Esophagus squamous epithelium (tissue), 5 donors: ENCODE data around the gene COX4I1. TPM values are rescaled to one million over a fixed set of nuclear protein-coding genes. Genes with fewer than 3 reads are reported as not detected.
"Not testable (repeated sequence)": the region's sequence is repeated elsewhere in the genome, so short reads cannot be mapped to it uniquely, and the experiment has no call there.

Experiments used
- DNase-seq: peaks from one replicate; lab custom pipeline; 2025; lab: John Stamatoyannopoulos, UW
- H3K27ac ChIP-seq, 4 donors: fragments of 200-600 bp; sonication (generic); one replicate each; pipeline ENCODE4 v1.5.1; 2016 to 2019; ENCODE audit warnings: mild to moderate bottlenecking in 1 of 4
- H3K27me3 ChIP-seq, 4 donors: fragments of 200-600 bp; sonication (generic); 1 replicate in 3 of 4; 2 replicates in 1 of 4; pipeline versions ENCODE4 v1.5.1 to v1.6.0; 2017 to 2021; ENCODE audit warnings: antibody characterized with exemption in 1 of 4
- H3K36me3 ChIP-seq, 3 donors: fragments of 200-600 bp; sonication (generic); one replicate each; pipeline ENCODE4 v1.5.1; 2016 to 2019
- H3K4me1 ChIP-seq, 3 donors: fragments of 200-600 bp; sonication (generic); one replicate each; pipeline ENCODE4 v1.5.1; 2017 to 2019
- H3K4me3 ChIP-seq, 4 donors: fragments of 200-600 bp; sonication (generic); 1 replicate in 3 of 4; 2 replicates in 1 of 4; pipeline ENCODE4 v1.5.1; 2016 to 2019; ENCODE audit warnings: mild to moderate bottlenecking in 2 of 4, moderate library complexity in 1 of 4
- H3K9me3 ChIP-seq, 3 donors: fragments of 200-600 bp; sonication (generic); one replicate each; pipeline ENCODE4 v1.5.1; 2016 to 2019
- POLR2A ChIP-seq, 4 donors: fragments of 450-650 bp; IDR thresholded peaks; one replicate each; pipeline ENCODE4 v1.6.1; 2017; ENCODE audit warnings: antibody characterized with exemption in 4 of 4, mild to moderate bottlenecking in 4 of 4, moderate library complexity in 3 of 4
- WGBS, 2 donors: methylation state at CpG; one replicate each; pipeline ENCODE4 v1.1.5; 2018; 5-methylcytosine and 5-hydroxymethylcytosine counted together
- intact Hi-C: fragments of 100-400 bp; cut with DNase I; formaldehyde crosslinking; loops from one replicate; pipeline ENCODE4 v1.15.0; 2022
- total RNA-seq, 4 donors: library from RNA; depleted of rRNA; stranded (reverse); fragments of >200 nt; gene quantifications; one replicate each; pipeline ENCODE4 v1.1.0, GENCODE V29; 2016
- TF ChIP-seq, protein P1 (sequence below), 6 experiments: fragments of 450-650 bp in 4 of 6; fragments of 200-600 bp in 2 of 6; sonication (generic) in 2 of 6; IDR thresholded peaks; one replicate each; pipeline ENCODE4 v1.5.1; 2016 to 2019; ENCODE audit warnings: antibody characterized with exemption in 6 of 6, mild to moderate bottlenecking in 4 of 6, moderate library complexity in 4 of 6
- donor health status: DM: yes; HTN: yes; CAD: no.

COX4I1 gene
- total RNA-seq, 4 donors from 2014 or later, result 497 to 580 (median 549) TPM

DNA sequence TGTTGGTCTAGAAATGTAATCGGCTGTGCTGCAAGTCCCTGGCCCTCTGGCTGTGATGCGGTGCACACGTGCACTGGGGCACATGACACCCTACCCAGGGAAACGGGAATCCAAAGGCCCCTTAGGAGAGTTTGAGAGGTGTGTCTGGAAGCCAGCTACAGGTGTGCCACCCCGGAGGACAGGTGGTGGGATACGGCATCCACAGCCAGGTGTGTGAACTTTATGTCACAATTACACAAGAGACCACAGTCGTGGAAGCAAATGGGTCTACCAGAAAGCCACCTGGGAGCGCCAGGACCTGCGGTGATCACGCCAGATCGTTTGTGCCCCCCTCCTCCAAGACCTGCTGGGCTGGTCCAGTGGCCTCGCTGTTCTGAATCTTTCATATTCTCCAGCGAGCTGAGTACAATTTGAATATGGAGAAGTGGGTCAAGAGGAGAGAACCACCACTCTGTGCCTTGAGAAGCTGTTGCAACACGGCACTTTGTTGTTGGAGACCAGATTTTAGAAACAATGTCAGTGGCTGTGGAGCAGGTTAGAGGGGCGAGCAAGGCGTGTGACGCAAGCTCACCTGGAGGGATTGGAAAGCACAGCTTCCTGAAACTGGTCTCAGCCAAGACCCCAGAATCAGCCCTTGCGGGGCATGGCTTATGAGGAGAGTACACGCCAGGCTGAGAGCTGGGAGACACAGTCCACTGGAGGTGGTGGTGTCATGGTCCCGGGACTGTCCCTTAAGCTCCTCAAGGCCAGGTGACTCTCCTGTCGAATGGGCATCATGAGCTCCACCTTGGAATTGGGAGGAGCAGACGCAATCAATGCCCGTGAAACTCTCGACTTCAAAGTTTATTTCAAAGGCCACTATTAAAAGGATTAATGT lies 37.4 kb downstream of the COX4I1 start:
- Histone ChIP-seq H3K27me3 (peaks cover 0 to 80% (median 0%) of the 10 kb centered on the region in 4 donors), H3K4me3 (no peak overlapping the region), H3K36me3 (no peaks in the 10 kb centered on the region), H3K27ac (no peak overlapping the region), H3K4me1 (no peaks in the 10 kb centered on the region), H3K9me3 (no peaks in the 10 kb centered on the region)
- intact Hi-C loops, result no loop called here
- no peak for TF ChIP-seq POLR2A (IDR thresholded peaks at IDR 0.05)
- TF ChIP-seq, protein P1, sequence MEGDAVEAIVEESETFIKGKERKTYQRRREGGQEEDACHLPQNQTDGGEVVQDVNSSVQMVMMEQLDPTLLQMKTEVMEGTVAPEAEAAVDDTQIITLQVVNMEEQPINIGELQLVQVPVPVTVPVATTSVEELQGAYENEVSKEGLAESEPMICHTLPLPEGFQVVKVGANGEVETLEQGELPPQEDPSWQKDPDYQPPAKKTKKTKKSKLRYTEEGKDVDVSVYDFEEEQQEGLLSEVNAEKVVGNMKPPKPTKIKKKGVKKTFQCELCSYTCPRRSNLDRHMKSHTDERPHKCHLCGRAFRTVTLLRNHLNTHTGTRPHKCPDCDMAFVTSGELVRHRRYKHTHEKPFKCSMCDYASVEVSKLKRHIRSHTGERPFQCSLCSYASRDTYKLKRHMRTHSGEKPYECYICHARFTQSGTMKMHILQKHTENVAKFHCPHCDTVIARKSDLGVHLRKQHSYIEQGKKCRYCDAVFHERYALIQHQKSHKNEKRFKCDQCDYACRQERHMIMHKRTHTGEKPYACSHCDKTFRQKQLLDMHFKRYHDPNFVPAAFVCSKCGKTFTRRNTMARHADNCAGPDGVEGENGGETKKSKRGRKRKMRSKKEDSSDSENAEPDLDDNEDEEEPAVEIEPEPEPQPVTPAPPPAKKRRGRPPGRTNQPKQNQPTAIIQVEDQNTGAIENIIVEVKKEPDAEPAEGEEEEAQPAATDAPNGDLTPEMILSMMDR (IDR thresholded peaks at IDR 0.05), result no peak
- no peak for DNase-seq
- 66 to 68% methylated on average over 16 to 17 of the region's 24 CpGs for WGBS, 2 donors

DNA sequence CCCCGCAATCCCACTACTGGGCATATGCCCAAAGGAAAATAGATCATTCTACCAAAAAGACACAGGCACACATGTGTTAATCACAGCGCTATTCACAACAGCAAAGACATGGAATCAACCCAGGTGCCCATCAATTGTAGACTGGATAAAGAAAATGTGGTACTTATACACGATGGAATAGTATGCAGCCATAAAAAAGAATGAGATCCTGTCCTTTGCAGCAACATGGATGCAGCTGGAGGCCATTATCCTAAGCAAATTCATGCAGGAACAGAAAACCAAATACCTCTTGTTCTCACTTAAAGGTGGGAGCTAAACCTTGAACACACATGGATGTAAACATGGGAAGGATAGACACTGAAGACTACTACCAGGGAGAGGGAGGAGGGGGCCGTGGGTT lies 38.2 kb downstream of the COX4I1 start:
- H3K4me1 ChIP-seq, intact Hi-C loops, H3K9me3 ChIP-seq, H3K27ac ChIP-seq, H3K4me3 ChIP-seq, DNase-seq, H3K36me3 ChIP-seq: not testable (repeated sequence)
- WGBS, 2 donors, result 76 to 79% methylated on average over 4 of the region's 4 CpGs
- peaks cover 0 to 75% (median 0%) of the 10 kb centered on the region in 4 donors for H3K27me3 ChIP-seq

DNA sequence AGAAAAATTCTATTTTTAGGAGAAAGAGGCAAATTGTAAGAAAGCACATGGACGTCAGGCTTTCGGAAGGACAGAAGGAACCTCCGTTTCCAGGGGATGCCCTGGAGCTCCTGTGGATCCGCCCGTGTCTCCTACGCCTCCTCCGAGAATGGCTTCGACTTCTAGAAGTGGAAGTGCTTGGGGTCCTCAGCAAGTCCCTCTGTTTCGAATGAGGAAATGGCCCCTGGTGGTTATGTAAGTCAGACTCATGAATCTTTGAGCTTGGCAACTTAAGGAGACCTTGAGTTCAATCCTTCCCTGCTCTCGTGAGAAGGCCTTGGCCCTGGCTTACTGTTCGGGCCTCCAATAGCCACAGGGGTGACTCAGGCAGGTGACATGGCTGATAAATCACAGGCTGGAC lies 38.9 kb downstream of the COX4I1 start:
- 73 to 84% methylated on average over 9 to 11 of the region's 11 CpGs for whole genome bisulfite sequencing, 2 donors
- no peak for TF ChIP-seq POLR2A (IDR thresholded peaks at IDR 0.05)
- TF ChIP-seq, protein P1 (IDR thresholded peaks at IDR 0.05), result no peak
- Histone ChIP-seq H3K27ac (no peak overlapping the region), H3K36me3 (no peaks in the 10 kb centered on the region), H3K27me3 (peaks cover 0 to 71% (median 0%) of the 10 kb centered on the region in 4 donors), H3K4me1 (no peaks in the 10 kb centered on the region), H3K4me3 (no peak overlapping the region), H3K9me3 (no peaks in the 10 kb centered on the region)
- intact Hi-C loops, result no loop called here
- no peak for DNase-seq

DNA sequence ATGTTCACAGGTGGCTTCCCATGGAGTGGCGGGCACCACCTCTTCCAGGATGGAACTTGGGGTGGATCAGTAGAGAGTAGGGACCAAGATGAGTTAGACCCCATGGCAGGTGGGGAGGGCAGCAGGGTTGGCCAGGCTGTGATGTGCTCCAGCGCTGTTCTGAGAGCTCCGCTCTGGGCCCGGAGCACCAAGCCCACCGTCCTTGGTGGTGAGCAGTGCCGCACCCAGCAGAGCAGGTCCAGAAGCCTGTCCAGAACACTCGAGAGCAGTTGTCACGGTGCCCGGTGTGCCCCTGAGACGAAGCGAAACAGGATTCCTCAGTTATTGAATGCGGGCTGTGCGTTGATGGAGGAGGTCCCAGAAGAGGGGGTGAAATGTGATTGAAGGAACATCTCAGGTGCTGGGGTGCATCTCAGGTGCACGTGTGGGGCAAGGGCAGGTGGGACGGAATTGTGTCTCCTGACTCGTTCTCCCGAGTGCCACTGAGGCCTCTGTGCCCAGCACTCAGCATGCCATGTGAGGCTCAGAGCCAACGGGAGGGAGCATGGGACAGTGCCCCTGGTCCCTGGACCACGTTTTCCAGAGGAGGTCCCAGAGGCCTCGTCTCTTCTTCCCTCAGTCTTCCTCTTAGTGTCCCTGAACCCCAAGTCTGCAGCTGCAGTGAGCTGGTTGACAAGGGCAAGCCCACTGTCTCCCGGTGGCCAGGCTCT lies 39.5 kb downstream of the COX4I1 start:
- DNase-seq, result no peak
- WGBS, 2 donors, result 66 to 77% methylated on average over 9 to 12 of the region's 21 CpGs
- TF ChIP-seq POLR2A (IDR thresholded peaks at IDR 0.05), result no peak
- TF ChIP-seq, protein P1 (IDR thresholded peaks at IDR 0.05), result no peak
- no peaks in the 10 kb centered on the region for H3K36me3 ChIP-seq
- peaks cover 0 to 68% (median 0%) of the 10 kb centered on the region in 4 donors for H3K27me3 ChIP-seq
- H3K4me3 ChIP-seq, result no peak overlapping the region
- H3K27ac ChIP-seq, result no peak overlapping the region
- no peaks in the 10 kb centered on the region for H3K4me1 ChIP-seq
- no peaks in the 10 kb centered on the region for H3K9me3 ChIP-seq
- intact Hi-C loops, result no loop called here

DNA sequence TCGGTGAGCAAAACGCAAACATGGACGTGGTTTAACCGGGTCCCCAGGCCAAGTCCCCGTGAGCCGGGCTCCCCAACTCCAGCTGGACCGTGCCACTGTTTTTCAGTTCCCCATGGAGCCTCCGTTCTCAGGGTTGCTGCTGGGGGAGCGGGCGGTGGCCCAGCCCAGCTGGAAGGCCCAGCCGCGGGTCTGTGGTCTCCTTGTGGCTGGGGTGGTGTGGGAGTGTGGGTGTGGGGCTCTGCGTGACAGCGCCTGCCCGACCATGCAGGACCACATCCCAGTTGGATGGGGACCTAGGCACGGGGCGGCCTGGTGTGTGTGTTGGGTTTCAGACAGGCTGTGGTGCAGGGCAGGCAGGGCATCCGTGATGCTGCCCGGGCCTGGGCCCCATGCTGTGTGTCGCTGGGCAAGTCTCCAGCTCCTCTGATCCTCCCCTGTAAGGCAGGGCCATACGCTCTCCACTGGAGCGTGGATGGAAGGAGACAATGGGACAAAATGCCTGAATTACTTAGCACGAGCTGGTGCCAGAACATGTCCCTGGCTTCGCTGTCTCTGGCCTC lies 40.3 kb downstream of the COX4I1 start:
- no peak for DNase-seq
- Histone ChIP-seq H3K36me3 (no peaks in the 10 kb centered on the region), H3K4me1 (no peaks in the 10 kb centered on the region), H3K4me3 (no peak overlapping the region), H3K27me3 (peaks cover 0 to 69% (median 0%) of the 10 kb centered on the region in 4 donors), H3K9me3 (no peaks in the 10 kb centered on the region), H3K27ac (no peak overlapping the region)
- TF ChIP-seq POLR2A (IDR thresholded peaks at IDR 0.05), result no peak
- TF ChIP-seq, protein P1 (IDR thresholded peaks at IDR 0.05), result no peak
- WGBS, 2 donors, result 65 to 92% methylated on average over 6 of the region's 24 CpGs
- intact Hi-C loops, result no loop called here
